Measurements from ENCODE around the gene PTAFR. TPM values are rescaled to one million over a fixed set of nuclear protein-coding genes. Genes with fewer than 3 reads are reported as not detected.

PTAFR gene
- total RNA-seq, 1 experiment from 2014 or later: 1.9 TPM

GRCh38 chr1:28130901-28131300, 45.6 kb downstream of the PTAFR start:
- Histone ChIP-seq H3K23ac (ENCODE audit: insufficient read length, low read depth, low read length) (no peak overlapping the region), H4K8ac (replicated peaks; ENCODE audit: insufficient read length, low read depth, low read length) (no peak overlapping the region), H3K56ac (ENCODE audit: insufficient read length, low read depth, low read length) (no peak overlapping the region), H3K4ac (ENCODE audit: low read depth, low read length) (no peak overlapping the region), H3K14ac (ENCODE audit: insufficient read depth, low read length) (no peak overlapping the region), H3T11ph (ENCODE audit: low read length) (no peak overlapping the region), H4K5ac (ENCODE audit: insufficient read length, low read depth, low read length) (no peak overlapping the region), H4K20me1 (ENCODE audit: control insufficient read depth, insufficient read depth, insufficient read length) (no peaks in the 10 kb centered on the region), H3K9me3 (ENCODE audit: control insufficient read depth, low read depth, low read length) (no peaks in the 10 kb centered on the region), H3K4me1 (ENCODE audit: insufficient read depth, low read length) (no peaks in the 10 kb centered on the region), H3K79me1 (ENCODE audit: insufficient read depth, low read depth, low read length, poor library complexity, severe bottlenecking) (no peaks in the 10 kb centered on the region), H2BK15ac (ENCODE audit: low read depth, low read length) (no peak overlapping the region), H3K9ac (ENCODE audit: extremely low read depth, insufficient read length, low read length) (no peak overlapping the region), H3K4me2 (ENCODE audit: insufficient read depth, insufficient read length, low read length) (no peak overlapping the region), H3K79me2 (ENCODE audit: insufficient read depth, low read length) (no peaks in the 10 kb centered on the region), H3K27me3 (ENCODE audit: insufficient read depth, low read length) (no peaks in the 10 kb centered on the region), H2AK5ac (ENCODE audit: insufficient read length, low read length) (no peak overlapping the region), H2BK5ac (ENCODE audit: insufficient read length, low read length) (no peak overlapping the region), H3K18ac (ENCODE audit: insufficient read length, low read depth, low read length) (no peak overlapping the region), H2BK12ac (ENCODE audit: insufficient read length, low read depth, low read length) (no peak overlapping the region), H2AFZ (ENCODE audit: low read length) (no peak overlapping the region), H3K23me2 (ENCODE audit: insufficient read length, low read depth, low read length, poor library complexity, severe bottlenecking) (no peaks in the 10 kb centered on the region), H4K91ac (ENCODE audit: insufficient read length, low read depth, low read length) (no peak overlapping the region), H2BK120ac (ENCODE audit: low read depth, low read length, poor library complexity, severe bottlenecking) (no peak overlapping the region), H2BK20ac (ENCODE audit: low read depth, low read length, poor library complexity, severe bottlenecking) (no peak overlapping the region), H3K27ac (ENCODE audit: insufficient read length, low read depth, low read length) (no peak overlapping the region)
- Mint-ChIP-seq H3K4me3 (no peak overlapping the region), H3K27me3 (ENCODE audit: low read depth) (peaks cover 13% of the 10 kb centered on the region), H3K9me3 (peaks cover 0 to 5% of the 10 kb centered on the region in 2 experiments; a peak in 3 of 5 replicates), H3K27ac (no peak overlapping the region), H3K36me3 (ENCODE audit: insufficient read depth in 1 of 3, low read depth in 3 of 3) (no peaks in the 10 kb centered on the region; a peak in 2 of 7 replicates), H3K4me1 (peaks cover 4% of the 10 kb centered on the region in 2 experiments)
- no peak for DNase-seq
- WGBS (ENCODE audit: extremely low coverage, insufficient read length, low lambda C conversion rate): no CpG with 5 or more reads among the region's 6 CpGs
- TF ChIP-seq CTCF (conservative IDR thresholded peaks at IDR 0.05): no peak
